Activated CD4-positive, alpha-beta memory T cell treated with anti-CD3 and anti-CD28 coated beads, Interleukin-2, amount 10 ng/mL, durations not matched to agents 7 days and 5 days (primary cell): Measurements from ENCODE around the gene NOCT. TPM values are rescaled to one million over a fixed set of nuclear protein-coding genes. Genes with fewer than 3 reads are reported as not detected.
"Not testable (repeated sequence)": the region's sequence is repeated elsewhere in the genome, so short reads cannot be mapped to it uniquely, and the experiment has no call there.

ENCODE experiments used
- CTCF ChIA-PET: fragments of 350-600 bp; sonication (Branson Sonifier 250); formaldehyde crosslinking; loops from one replicate; lab custom pipeline; 2021; ENCODE audit warnings: antibody characterized with exemption, inconsistent platforms; lab: Charles Lee
- POLR2A ChIA-PET: fragments of 350-600 bp; sonication (Branson Sonifier 250); formaldehyde crosslinking; loops from one replicate; lab custom pipeline; 2021; ENCODE audit warnings: antibody characterized with exemption; lab: Charles Lee
- DNase-seq: peaks from one replicate; pipeline ENCODE4 v3.0.0-alpha.2; 2020
- H3K27ac Mint-ChIP-seq: one replicate; pipeline ENCODE4 v1.8.0; 2021; ENCODE audit warnings: mild to moderate bottlenecking, mixed read lengths
- H3K27me3 Mint-ChIP-seq: one replicate; pipeline ENCODE4 v1.8.0; 2021; ENCODE audit warnings: mixed read lengths
- H3K36me3 Mint-ChIP-seq: one replicate; pipeline ENCODE4 v1.8.0; 2021; ENCODE audit warnings: low read depth, mixed read lengths
- H3K4me1 Mint-ChIP-seq: one replicate; pipeline ENCODE4 v1.8.0; 2021; ENCODE audit warnings: mixed read lengths
- H3K4me3 Mint-ChIP-seq: one replicate; pipeline ENCODE4 v1.8.0; 2021; ENCODE audit warnings: mild to moderate bottlenecking, mixed read lengths
- H3K9me3 Mint-ChIP-seq: one replicate; pipeline ENCODE4 v1.8.0; 2021; ENCODE audit warnings: mixed read lengths
- total RNA-seq, 2 experiments: library from RNA; stranded (reverse); gene quantifications; one replicate each; pipeline ENCODE4 v1.2.3, GENCODE V29; 2021

The NOCT gene
- total RNA-seq, 2 experiments from 2014 or later, result 4.5 to 5.4 TPM

GRCh38 chr4:139015948-139016471, 429 bp downstream of the NOCT start:
- no peaks in the 10 kb centered on the region for H3K9me3 Mint-ChIP-seq
- POLR2A ChIA-PET, result interaction anchor here (0.8 to 4.5 kb wide), 11 partner anchors 9 to 541 kb away, joined by 3 to 20 read pairs (median 7); partner anchors contain the start of genes ELF2, NAA15, NDUFC1 and SETD7
- H3K4me1 Mint-ChIP-seq, result peaks cover 33% of the 10 kb centered on the region
- H3K27me3 Mint-ChIP-seq, result no peaks in the 10 kb centered on the region
- CTCF ChIA-PET, result interaction anchor here (0.6 to 3.4 kb wide), 10 partner anchors 11 to 590 kb away, joined by 3 to 37 read pairs (median 4); no protein-coding TSS in a partner anchor
- H3K36me3 Mint-ChIP-seq, result peaks cover 8% of the 10 kb centered on the region
- H3K27ac Mint-ChIP-seq, result peak overlapping the region; percentile 75
- peak overlapping the region; percentile 87 for H3K4me3 Mint-ChIP-seq
- peak; percentile 52 for DNase-seq

GRCh38 chr4:139017861-139018260, 2.3 kb downstream of the NOCT start:
- CTCF ChIA-PET, result interaction anchor here (4.3 kb wide), 1 partner anchor 13 kb away, joined by 32 read pairs; no protein-coding TSS in a partner anchor
- POLR2A ChIA-PET, result interaction anchor here (0.7 to 4.5 kb wide), 4 partner anchors 13 to 192 kb away, joined by 3 to 20 read pairs (median 4); no protein-coding TSS in a partner anchor
- H3K27ac Mint-ChIP-seq, result no peak overlapping the region
- no peak for DNase-seq
- H3K4me1 Mint-ChIP-seq, result peaks cover 35% of the 10 kb centered on the region
- H3K4me3 Mint-ChIP-seq, result no peak overlapping the region
- H3K9me3 Mint-ChIP-seq, result no peaks in the 10 kb centered on the region
- no peaks in the 10 kb centered on the region for H3K27me3 Mint-ChIP-seq
- H3K36me3 Mint-ChIP-seq, result peaks cover 10% of the 10 kb centered on the region

- no peak for DNase-seq
- CTCF ChIA-PET, result interaction anchor here (4.3 kb wide), 1 partner anchor 12 kb away, joined by 32 read pairs; no protein-coding TSS in a partner anchor
- H3K4me3 Mint-ChIP-seq, result no peak overlapping the region
- H3K27me3 Mint-ChIP-seq, result no peaks in the 10 kb centered on the region
- peaks cover 35% of the 10 kb centered on the region for H3K4me1 Mint-ChIP-seq
- POLR2A ChIA-PET, result interaction anchor here (0.7 to 4.5 kb wide), 4 partner anchors 12 to 191 kb away, joined by 3 to 20 read pairs (median 4); no protein-coding TSS in a partner anchor
- H3K9me3 Mint-ChIP-seq, result no peaks in the 10 kb centered on the region
- peaks cover 10% of the 10 kb centered on the region for H3K36me3 Mint-ChIP-seq
- H3K27ac Mint-ChIP-seq, result peak overlapping the region; percentile 1
These were observed 2.9 kb downstream of the NOCT start for GRCh38 chr4:139018501-139018900.

- Mint-ChIP-seq H3K4me3 (no peak overlapping the region), H3K4me1 (peaks cover 32% of the 10 kb centered on the region), H3K27me3 (no peaks in the 10 kb centered on the region), H3K36me3 (peaks cover 10% of the 10 kb centered on the region), H3K9me3 (no peaks in the 10 kb centered on the region), H3K27ac (no peak overlapping the region)
- DNase-seq, result no peak
- POLR2A ChIA-PET, result interaction anchor here (1.1 to 1.9 kb wide), 3 partner anchors 11 to 159 kb away, joined by 3 to 5 read pairs (median 4); no protein-coding TSS in a partner anchor
- CTCF ChIA-PET, result interaction anchor here (4.3 kb wide), 1 partner anchor 12 kb away, joined by 32 read pairs; no protein-coding TSS in a partner anchor
These were observed 3.6 kb downstream of the NOCT start for GRCh38 chr4:139018971-139019758.

GRCh38 chr4:139020384-139020783, 4.8 kb downstream of the NOCT start:
- Mint-ChIP-seq H3K4me1 (peaks cover 22% of the 10 kb centered on the region), H3K27me3 (no peaks in the 10 kb centered on the region), H3K9me3 (no peaks in the 10 kb centered on the region), H3K36me3 (peaks cover 10% of the 10 kb centered on the region), H3K4me3 (no peak overlapping the region), H3K27ac (no peak overlapping the region)
- DNase-seq, result no peak
- ChIA-PET CTCF (interaction anchor here (4.3 kb wide), 1 partner anchor 10 kb away, joined by 32 read pairs; no protein-coding TSS in a partner anchor), POLR2A (interaction anchor here (1.1 kb wide), 1 partner anchor 62 kb away, joined by 4 read pairs; no protein-coding TSS in a partner anchor)

- peaks cover 10% of the 10 kb centered on the region for H3K36me3 Mint-ChIP-seq
- not testable (repeated sequence) for H3K27me3 Mint-ChIP-seq, H3K27ac Mint-ChIP-seq, DNase-seq, H3K4me3 Mint-ChIP-seq, H3K9me3 Mint-ChIP-seq
- CTCF ChIA-PET, result interaction anchor here (0.6 to 4.3 kb wide), 3 partner anchors 10 to 662 kb away, joined by 3 to 32 read pairs (median 3); no protein-coding TSS in a partner anchor
- POLR2A ChIA-PET, result interaction anchor here (1.0 to 1.8 kb wide), 2 partner anchors 9 to 431 kb away, joined by 3 to 5 read pairs; no protein-coding TSS in a partner anchor
- peaks cover 22% of the 10 kb centered on the region for H3K4me1 Mint-ChIP-seq
These were observed 5.5 kb downstream of the NOCT start for GRCh38 chr4:139021071-139021470.

- POLR2A ChIA-PET, result interaction anchor here (0.8 kb wide), 1 partner anchor 63 kb away, joined by 3 read pairs; no protein-coding TSS in a partner anchor
These were observed 7.3 kb downstream of the NOCT start for GRCh38 chr4:139022835-139023234.

GRCh38 chr4:139024686-139025085, 9.1 kb downstream of the NOCT start:
- POLR2A ChIA-PET, result interaction anchor here (0.8 kb wide), 1 partner anchor 8 kb away, joined by 4 read pairs; no protein-coding TSS in a partner anchor
- Mint-ChIP-seq H3K9me3 (no peaks in the 10 kb centered on the region), H3K4me3 (no peak overlapping the region), H3K27me3 (no peaks in the 10 kb centered on the region), H3K36me3 (peaks cover 4% of the 10 kb centered on the region), H3K27ac (no peak overlapping the region), H3K4me1 (peaks cover 6% of the 10 kb centered on the region)
- DNase-seq, result no peak
- CTCF ChIA-PET, result no interaction called here

More at GRCh38 chr4:139022835-139023234, 7.3 kb downstream of the NOCT start:
- Mint-ChIP-seq H3K27me3 (no peaks in the 10 kb centered on the region), H3K27ac (no peak overlapping the region), H3K4me3 (no peak overlapping the region), H3K4me1 (peaks cover 15% of the 10 kb centered on the region), H3K9me3 (no peaks in the 10 kb centered on the region), H3K36me3 (peaks cover 10% of the 10 kb centered on the region)
- CTCF ChIA-PET, result interaction anchor here (1.0 to 1.3 kb wide), 2 partner anchors 8 to 273 kb away, joined by 3 to 4 read pairs; no protein-coding TSS in a partner anchor
- no peak for DNase-seq

GRCh38 chr4:139025841-139026240, 10.3 kb downstream of the NOCT start:
- H3K4me1 Mint-ChIP-seq, result peaks cover 6% of the 10 kb centered on the region
- H3K36me3 Mint-ChIP-seq, result peaks cover 6% of the 10 kb centered on the region
- H3K9me3 Mint-ChIP-seq, result no peaks in the 10 kb centered on the region
- POLR2A ChIA-PET, result interaction anchor here (0.6 kb wide), 1 partner anchor 13 kb away, joined by 3 read pairs; no protein-coding TSS in a partner anchor
- H3K27ac Mint-ChIP-seq, result no peak overlapping the region
- no peak for DNase-seq
- CTCF ChIA-PET, result no interaction called here
- H3K27me3 Mint-ChIP-seq, result no peaks in the 10 kb centered on the region
- H3K4me3 Mint-ChIP-seq, result no peak overlapping the region

DNA sequence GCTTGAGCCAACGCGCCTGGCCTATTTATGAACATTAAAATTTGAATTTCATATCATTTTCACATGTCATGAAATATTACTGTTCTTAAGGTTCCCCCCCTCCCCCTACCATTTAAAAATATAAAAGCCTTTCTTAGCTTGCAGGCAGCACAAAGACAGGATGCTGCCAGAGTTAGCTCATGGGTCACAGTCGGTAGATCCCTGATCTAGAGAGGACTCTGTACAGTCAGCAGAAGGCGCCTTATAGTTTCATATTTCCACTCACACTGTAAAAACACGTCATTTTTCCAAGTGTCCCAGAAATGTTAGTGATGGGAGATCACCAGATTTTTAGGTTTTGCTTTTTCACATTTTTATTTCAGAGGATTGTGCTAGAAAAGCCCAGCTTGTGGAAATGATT, 12.2 kb downstream of the NOCT start:
- no peaks in the 10 kb centered on the region for H3K9me3 Mint-ChIP-seq
- POLR2A ChIA-PET, result no interaction called here
- CTCF ChIA-PET, result interaction anchor here (0.7 to 2.1 kb wide), 6 partner anchors 11 to 549 kb away, joined by 3 to 7 read pairs (median 4); partner anchors contain the start of gene NOCT
- no peak overlapping the region for H3K4me3 Mint-ChIP-seq
- no peak for DNase-seq
- no peak overlapping the region for H3K27ac Mint-ChIP-seq
- H3K27me3 Mint-ChIP-seq, result no peaks in the 10 kb centered on the region
- H3K36me3 Mint-ChIP-seq, result peaks cover 3% of the 10 kb centered on the region
- H3K4me1 Mint-ChIP-seq, result peaks cover 5% of the 10 kb centered on the region

GRCh38 chr4:139028191-139028661, 12.6 kb downstream of the NOCT start:
- Mint-ChIP-seq H3K27me3 (no peaks in the 10 kb centered on the region), H3K4me3 (no peak overlapping the region), H3K36me3 (peaks cover 3% of the 10 kb centered on the region), H3K27ac (no peak overlapping the region), H3K9me3 (no peaks in the 10 kb centered on the region), H3K4me1 (peaks cover 5% of the 10 kb centered on the region)
- CTCF ChIA-PET, result interaction anchor here (0.7 to 2.1 kb wide), 6 partner anchors 11 to 549 kb away, joined by 3 to 7 read pairs (median 4); partner anchors contain the start of gene NOCT
- POLR2A ChIA-PET, result interaction anchor here (0.8 kb wide), 1 partner anchor 13 kb away, joined by 3 read pairs; the partner anchor contains the start of gene NOCT
- no peak for DNase-seq

DNA sequence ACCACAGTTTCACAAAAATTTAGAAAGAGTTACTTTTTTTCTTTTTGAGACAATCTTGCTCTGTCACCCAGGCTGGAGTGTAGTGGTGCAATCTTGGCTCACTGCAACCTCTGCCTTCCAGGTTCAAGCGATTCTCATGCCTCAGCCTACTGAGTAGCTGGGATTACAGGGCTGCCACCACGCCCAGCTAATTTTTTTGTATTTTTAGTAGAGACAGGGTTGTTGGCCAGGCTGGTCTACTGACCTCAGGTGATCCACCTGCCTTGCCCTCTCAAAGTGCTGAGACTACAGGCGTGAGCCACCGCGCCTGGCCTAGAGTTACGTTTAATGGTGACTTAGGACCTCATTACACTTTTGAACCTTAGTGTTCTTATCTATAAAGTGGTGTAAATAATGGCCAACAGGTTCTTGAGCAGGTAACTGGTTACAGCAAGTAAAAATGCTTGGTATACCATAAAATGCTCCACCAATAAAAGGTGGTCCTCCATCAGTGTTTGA, 14.3 kb downstream of the NOCT start:
- H3K27ac Mint-ChIP-seq, DNase-seq, H3K36me3 Mint-ChIP-seq, H3K4me1 Mint-ChIP-seq, H3K4me3 Mint-ChIP-seq, H3K27me3 Mint-ChIP-seq, H3K9me3 Mint-ChIP-seq: not testable (repeated sequence)
- POLR2A ChIA-PET, result interaction anchor here (0.5 to 1.7 kb wide), 7 partner anchors 8 to 271 kb away, joined by 3 to 9 read pairs (median 4); partner anchors contain the start of gene NAA15
- CTCF ChIA-PET, result interaction anchor here (0.6 to 3.9 kb wide), 62 partner anchors 7 to 574 kb away, joined by 3 to 65 read pairs (median 5); partner anchors contain the start of genes ELF2, MGARP, NAA15 and NDUFC1
